HG02763 (cell line): Measurements from ENCODE around the gene SLC38A3.
"Not testable (repeated sequence)": the region's sequence is repeated elsewhere in the genome, so short reads cannot be mapped to it uniquely, and the experiment has no call there.

Experiments used
- ATAC-seq: cut with Tn5 transposase; IDR thresholded peaks from one replicate; pipeline ENCODE4 v1.9.1; 2021; ENCODE audit warnings: mild to moderate bottlenecking, moderate library complexity; ENCODE audit not compliant: unreplicated experiment

Gene SLC38A3

GRCh38 chr3:50245831-50246516 lies 40.9 kb downstream of the SLC38A3 start:
- ATAC-seq = peak; percentile 55

- peak; percentile 47 for ATAC-seq
These were observed 41.5 kb downstream of the SLC38A3 start for GRCh38 chr3:50246517-50246954.

GRCh38 chr3:50248387-50248786 lies 43.3 kb downstream of the SLC38A3 start:
- no peak for ATAC-seq

GRCh38 chr3:50249457-50249856 lies 44.4 kb downstream of the SLC38A3 start:
- ATAC-seq = no peak

GRCh38 chr3:50250514-50250913 lies 45.4 kb downstream of the SLC38A3 start:
- ATAC-seq = no peak

- ATAC-seq = no peak
These were observed 46.1 kb downstream of the SLC38A3 start for GRCh38 chr3:50251220-50251619.

- ATAC-seq = no peak
These were observed 49.6 kb downstream of the SLC38A3 start for GRCh38 chr3:50254577-50255250.

- ATAC-seq = no peak
These were observed 50.2 kb downstream of the SLC38A3 start for GRCh38 chr3:50255251-50255615.

GRCh38 chr3:50256978-50257890 lies 52.2 kb downstream of the SLC38A3 start:
- ATAC-seq = no peak

- ATAC-seq = no peak
These were observed 53.1 kb downstream of the SLC38A3 start for GRCh38 chr3:50258029-50258680.

- no peak for ATAC-seq
These were observed 53.9 kb downstream of the SLC38A3 start for GRCh38 chr3:50258979-50259378.

- no peak for ATAC-seq
These were observed 54.5 kb downstream of the SLC38A3 start for GRCh38 chr3:50259432-50260026.

GRCh38 chr3:50260027-50260941 lies 55.2 kb downstream of the SLC38A3 start:
- peak; percentile 80 for ATAC-seq

- no peak for ATAC-seq
These were observed 55.9 kb downstream of the SLC38A3 start for GRCh38 chr3:50260942-50261441.

GRCh38 chr3:50261505-50261904 lies 56.4 kb downstream of the SLC38A3 start:
- ATAC-seq = no peak

GRCh38 chr3:50262200-50262599 lies 57.1 kb downstream of the SLC38A3 start:
- ATAC-seq = not testable (repeated sequence)

GRCh38 chr3:50262778-50263177 lies 57.7 kb downstream of the SLC38A3 start:
- ATAC-seq = no peak

GRCh38 chr3:50263478-50264382 lies 58.7 kb downstream of the SLC38A3 start:
- no peak for ATAC-seq
